ENCODE results near the gene NRG2. TPM values are rescaled to one million over a fixed set of nuclear protein-coding genes. Genes with fewer than 3 reads are reported as not detected.

NRG2 gene
- total RNA-seq, 1 donor from 2014 or later = 12.8 TPM

DNA sequence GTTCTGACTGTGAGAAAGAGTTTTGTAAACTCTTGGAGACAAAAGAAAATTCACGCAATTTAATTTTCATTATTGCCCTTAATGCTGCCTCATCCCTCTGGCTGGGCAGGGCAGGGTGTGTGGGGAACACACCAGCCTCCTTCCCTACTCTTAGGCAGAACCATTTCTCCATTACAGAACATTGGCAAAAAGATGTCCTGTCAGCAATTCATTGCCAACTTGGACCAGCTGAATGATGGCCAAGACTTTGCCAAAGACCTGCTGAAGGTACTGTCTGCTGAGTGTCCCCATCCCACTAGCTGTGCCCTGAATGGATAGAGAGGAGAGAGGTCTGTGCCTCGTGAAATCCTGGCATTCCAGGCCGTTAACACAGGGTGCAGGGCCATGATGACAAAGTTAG is 209.6 kb downstream of the NRG2 start:
- TF ChIP-seq, protein P1, sequence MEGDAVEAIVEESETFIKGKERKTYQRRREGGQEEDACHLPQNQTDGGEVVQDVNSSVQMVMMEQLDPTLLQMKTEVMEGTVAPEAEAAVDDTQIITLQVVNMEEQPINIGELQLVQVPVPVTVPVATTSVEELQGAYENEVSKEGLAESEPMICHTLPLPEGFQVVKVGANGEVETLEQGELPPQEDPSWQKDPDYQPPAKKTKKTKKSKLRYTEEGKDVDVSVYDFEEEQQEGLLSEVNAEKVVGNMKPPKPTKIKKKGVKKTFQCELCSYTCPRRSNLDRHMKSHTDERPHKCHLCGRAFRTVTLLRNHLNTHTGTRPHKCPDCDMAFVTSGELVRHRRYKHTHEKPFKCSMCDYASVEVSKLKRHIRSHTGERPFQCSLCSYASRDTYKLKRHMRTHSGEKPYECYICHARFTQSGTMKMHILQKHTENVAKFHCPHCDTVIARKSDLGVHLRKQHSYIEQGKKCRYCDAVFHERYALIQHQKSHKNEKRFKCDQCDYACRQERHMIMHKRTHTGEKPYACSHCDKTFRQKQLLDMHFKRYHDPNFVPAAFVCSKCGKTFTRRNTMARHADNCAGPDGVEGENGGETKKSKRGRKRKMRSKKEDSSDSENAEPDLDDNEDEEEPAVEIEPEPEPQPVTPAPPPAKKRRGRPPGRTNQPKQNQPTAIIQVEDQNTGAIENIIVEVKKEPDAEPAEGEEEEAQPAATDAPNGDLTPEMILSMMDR (IDR thresholded peaks at IDR 0.05) = no peak
- no peaks in the 10 kb centered on the region for H3K36me3 ChIP-seq
- intact Hi-C loops (cut with DNase I) = no loop called here
- no peak overlapping the region for H3K27ac ChIP-seq
- H3K27me3 ChIP-seq = no peaks in the 10 kb centered on the region
- H3K4me3 ChIP-seq = no peak overlapping the region
- no peak for DNase-seq (ENCODE audit: low spot score in 2 of 2)
- H3K9me3 ChIP-seq = no peaks in the 10 kb centered on the region
- H3K4me1 ChIP-seq = no peaks in the 10 kb centered on the region

GRCh38 chr5:139831624-139832023 is 211.5 kb downstream of the NRG2 start:
- no peaks in the 10 kb centered on the region for H3K27me3 ChIP-seq
- H3K4me3 ChIP-seq = no peak overlapping the region
- intact Hi-C loops (cut with DNase I) = no loop called here
- TF ChIP-seq, protein P1 (IDR thresholded peaks at IDR 0.05) = no peak
- DNase-seq (ENCODE audit: low spot score in 2 of 2) = no peak
- no peaks in the 10 kb centered on the region for H3K36me3 ChIP-seq
- no peak overlapping the region for H3K27ac ChIP-seq
- H3K4me1 ChIP-seq = no peaks in the 10 kb centered on the region
- H3K9me3 ChIP-seq = no peaks in the 10 kb centered on the region

DNA sequence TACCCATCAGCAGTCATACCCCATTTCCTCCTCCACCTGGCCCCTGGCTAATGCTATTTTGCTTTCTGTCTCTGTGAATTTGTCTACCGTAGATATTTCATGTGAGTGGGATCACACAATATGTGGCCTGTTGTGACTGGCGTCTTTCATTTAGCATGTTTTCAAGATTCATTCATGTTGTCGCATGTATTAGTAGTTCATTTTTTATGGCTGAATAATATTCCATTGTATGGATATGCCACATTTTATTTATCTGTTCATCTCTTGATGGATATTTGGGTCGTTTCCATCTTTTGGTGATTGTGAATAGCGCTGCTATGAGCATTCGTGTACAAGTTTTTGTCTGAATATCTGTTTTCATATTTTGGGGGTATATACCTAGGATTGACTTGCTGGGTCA is 213.6 kb downstream of the NRG2 start:
- TF ChIP-seq, protein P1 (IDR thresholded peaks at IDR 0.05) = no peak
- no peak for DNase-seq (ENCODE audit: low spot score in 2 of 2)
- no peak overlapping the region for H3K4me3 ChIP-seq

GRCh38 chr5:139828207-139828895 is 214.7 kb downstream of the NRG2 start:
- no peak for DNase-seq (ENCODE audit: low spot score in 2 of 2)
- TF ChIP-seq, protein P1 (IDR thresholded peaks at IDR 0.05) = no peak
- no peaks in the 10 kb centered on the region for H3K36me3 ChIP-seq
- H3K27ac ChIP-seq = no peak overlapping the region
- no peaks in the 10 kb centered on the region for H3K27me3 ChIP-seq
- intact Hi-C loops (cut with DNase I) = no loop called here
- H3K9me3 ChIP-seq = no peaks in the 10 kb centered on the region
- no peaks in the 10 kb centered on the region for H3K4me1 ChIP-seq
- no peak overlapping the region for H3K4me3 ChIP-seq

More for the DNA sequence above, 213.6 kb downstream of the NRG2 start:
- no peaks in the 10 kb centered on the region for H3K9me3 ChIP-seq
- no peaks in the 10 kb centered on the region for H3K4me1 ChIP-seq
- H3K36me3 ChIP-seq = no peaks in the 10 kb centered on the region
- no peak overlapping the region for H3K27ac ChIP-seq
- no peaks in the 10 kb centered on the region for H3K27me3 ChIP-seq
- intact Hi-C loops (cut with DNase I) = no loop called here

DNA sequence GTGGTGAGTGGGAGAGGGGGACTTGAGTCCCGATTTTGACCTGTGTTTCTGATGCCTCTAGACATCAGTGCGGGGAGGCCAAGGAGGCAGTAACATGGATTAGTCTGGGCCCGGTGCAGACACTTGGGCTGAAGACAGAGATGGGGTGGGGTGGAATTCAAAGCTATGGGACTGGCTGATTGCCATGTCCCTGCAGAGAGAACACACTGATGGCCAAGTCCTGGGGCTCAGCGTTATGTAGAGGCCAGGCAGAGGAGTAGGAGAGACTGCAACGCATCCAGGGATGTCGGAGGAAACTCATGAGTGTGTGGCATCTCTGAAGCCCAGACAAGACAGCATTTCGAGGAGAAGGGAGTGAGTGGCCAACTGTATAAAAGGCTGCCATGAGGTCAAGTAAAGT is 217.4 kb downstream of the NRG2 start:
- intact Hi-C loops (cut with DNase I) = no loop called here
- Histone ChIP-seq H3K36me3 (no peaks in the 10 kb centered on the region), H3K9me3 (no peaks in the 10 kb centered on the region), H3K27me3 (no peaks in the 10 kb centered on the region), H3K4me1 (no peaks in the 10 kb centered on the region), H3K4me3 (no peak overlapping the region), H3K27ac (no peak overlapping the region)
- TF ChIP-seq, protein P1 (IDR thresholded peaks at IDR 0.05) = no peak
- no peak for DNase-seq (ENCODE audit: low spot score in 2 of 2)

Data from ascending aorta (tissue), 2 donors.